Stromal cell of bone marrow (primary cell): Measurements from ENCODE around the gene P4HA1.
A peak's percentile ranks its signal among the peaks of the same experiment; 100 is the strongest.
"Not testable (repeated sequence)": the region's sequence is repeated elsewhere in the genome, so short reads cannot be mapped to it uniquely, and the experiment has no call there.

Source experiments
- DNase-seq: peaks from one replicate; pipeline ENCODE4 v3.0.0-alpha.2; 2012; ENCODE audit warnings: low read depth

Gene P4HA1

DNA sequence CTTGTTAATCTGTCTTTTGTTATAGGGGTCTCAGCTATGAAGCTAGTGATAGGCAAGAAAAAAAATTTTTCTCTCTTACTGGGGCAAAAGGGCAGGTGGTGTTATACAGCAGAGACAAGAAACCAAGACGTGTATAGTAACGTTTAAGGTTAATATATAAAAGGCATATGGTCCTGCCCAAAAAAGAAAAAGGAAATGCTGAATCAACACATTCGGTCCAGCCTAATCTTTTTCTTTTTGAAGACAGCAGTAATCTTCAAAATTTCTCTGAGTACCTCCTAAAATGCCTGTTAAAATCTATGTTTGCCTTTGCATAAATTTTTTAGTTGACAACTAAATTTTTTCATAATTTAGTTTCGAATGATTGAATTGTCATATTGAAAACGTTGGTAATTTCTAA is 54.5 kb downstream of the P4HA1 start:
- no peak for DNase-seq

GRCh38 chr10:73039635-73040034 is 57.0 kb downstream of the P4HA1 start:
- DNase-seq: peak; percentile 39

DNA sequence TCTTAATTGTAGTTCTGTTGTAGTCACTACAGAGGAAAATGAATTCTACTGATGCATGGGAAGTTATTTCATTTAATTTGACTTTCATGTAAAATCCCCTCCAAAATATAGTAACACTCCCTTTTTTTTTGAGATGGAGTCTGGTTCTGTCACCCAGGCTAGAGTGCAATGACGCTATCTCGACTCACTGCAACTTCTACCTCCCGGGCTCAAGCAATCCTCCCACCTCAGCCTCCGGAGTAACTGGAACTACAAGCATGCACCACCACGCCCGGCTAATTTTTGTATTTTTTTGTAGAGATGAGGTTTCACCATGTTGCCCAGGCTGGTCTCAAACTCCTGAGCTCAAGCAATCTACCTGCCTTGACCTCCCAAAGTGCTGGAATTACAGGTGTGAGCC is 60.4 kb downstream of the P4HA1 start:
- DNase-seq: not testable (repeated sequence)

DNA sequence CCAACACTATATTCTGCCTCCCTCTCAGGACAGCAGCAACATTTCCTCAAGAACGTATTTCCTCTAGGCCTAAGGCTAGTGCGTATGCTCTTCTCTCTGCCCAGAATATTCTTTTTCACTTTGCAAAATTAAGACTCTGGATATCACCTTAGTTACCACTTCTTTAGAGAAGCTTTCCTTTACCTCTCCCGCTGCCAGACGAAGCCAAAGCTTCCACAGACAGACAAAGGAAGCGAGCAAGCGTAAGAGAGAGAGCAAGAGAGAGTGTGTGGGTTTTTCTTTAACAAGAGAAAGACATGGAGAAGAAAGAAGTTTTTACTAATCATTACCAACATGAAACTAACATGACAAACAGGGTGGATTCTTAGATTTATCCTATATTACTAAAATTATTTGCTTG is 64.1 kb downstream of the P4HA1 start:
- no peak for DNase-seq

GRCh38 chr10:73026623-73027022 is 70.0 kb downstream of the P4HA1 start:
- DNase-seq: not testable (repeated sequence)

GRCh38 chr10:73023455-73024070 is 73.1 kb downstream of the P4HA1 start:
- not testable (repeated sequence) for DNase-seq

- not testable (repeated sequence) for DNase-seq
Measured at GRCh38 chr10:73022961-73023360, 73.7 kb downstream of the P4HA1 start.

DNA sequence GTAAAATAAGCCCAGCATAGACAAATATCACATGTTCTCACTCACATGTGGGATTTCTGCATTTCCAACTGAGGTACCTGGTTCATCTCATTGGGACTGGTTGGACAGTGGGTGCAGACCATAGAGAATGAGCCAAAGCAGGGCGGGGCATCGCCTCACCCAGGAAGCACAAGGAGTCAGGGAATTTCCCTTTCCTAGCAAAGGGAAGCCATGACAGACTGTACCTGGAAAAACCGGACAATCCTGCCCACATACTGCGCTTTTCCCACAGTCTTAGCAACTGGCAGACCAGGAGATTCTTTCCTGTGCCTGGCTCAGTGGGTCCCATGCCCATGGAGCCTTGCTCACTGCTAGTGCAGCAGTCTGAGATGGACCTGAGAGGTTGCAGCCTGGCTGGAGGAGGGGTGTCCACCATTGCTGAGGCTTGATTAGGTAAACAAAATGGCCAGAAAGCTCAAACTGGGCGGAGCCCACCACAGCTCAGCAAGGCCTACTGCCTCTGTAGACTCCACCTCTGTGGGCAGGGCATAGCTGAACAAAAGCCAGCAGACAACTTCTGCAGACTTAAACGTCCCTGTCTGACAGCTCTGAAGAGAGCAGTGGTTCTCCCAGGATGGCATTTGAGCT is 75.0 kb downstream of the P4HA1 start:
- not testable (repeated sequence) for DNase-seq

DNA sequence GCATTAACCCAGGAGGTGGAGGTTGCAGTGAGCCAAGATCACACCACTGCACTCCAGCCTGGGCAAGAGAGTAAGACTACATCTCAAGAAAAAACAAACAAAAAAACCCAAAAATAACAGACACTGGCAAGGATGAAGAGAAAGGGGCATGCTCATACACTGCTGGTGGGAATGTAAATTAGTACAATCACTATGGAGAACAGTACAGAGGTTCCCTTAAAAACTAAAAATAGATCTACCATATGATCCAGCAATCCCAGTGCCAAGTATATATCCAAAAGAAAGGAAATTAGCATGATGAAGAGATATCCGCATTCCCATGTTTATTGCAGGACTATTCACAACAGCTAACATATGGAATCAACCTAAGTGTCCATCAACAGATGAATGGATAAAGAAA is 75.6 kb downstream of the P4HA1 start:
- no peak for DNase-seq

GRCh38 chr10:73019100-73019499 is 77.6 kb downstream of the P4HA1 start:
- no peak for DNase-seq

GRCh38 chr10:73018632-73019031 is 78.0 kb downstream of the P4HA1 start:
- no peak for DNase-seq

DNA sequence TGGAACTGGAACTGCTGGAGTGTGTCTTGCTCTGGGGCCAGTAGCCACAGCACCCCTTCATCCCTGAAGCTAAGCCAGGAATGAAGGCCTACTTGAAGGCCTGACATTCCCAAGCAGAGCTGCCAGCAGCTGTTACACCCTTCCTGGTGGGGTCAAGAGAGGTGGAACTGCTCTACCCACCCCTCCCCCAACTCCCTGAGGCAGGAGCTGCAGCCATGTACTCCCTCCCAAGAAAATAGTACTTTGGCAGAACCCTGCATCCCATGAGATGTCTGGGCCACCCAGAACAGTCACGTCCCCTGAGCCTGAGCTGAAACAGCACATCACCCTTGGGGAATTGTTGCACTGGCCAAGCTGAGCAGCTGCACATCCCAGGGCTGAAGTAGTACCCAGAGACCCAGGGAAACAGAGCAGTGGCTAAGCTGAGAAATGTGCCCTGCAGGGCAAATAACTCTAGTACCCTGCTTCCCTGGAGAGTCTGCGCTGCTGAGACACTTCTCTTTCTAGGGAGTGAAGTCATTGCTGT is 78.6 kb downstream of the P4HA1 start:
- DNase-seq: no peak

- DNase-seq: no peak
Measured at GRCh38 chr10:73015779-73016178, 80.9 kb downstream of the P4HA1 start.

- DNase-seq: no peak
Measured at GRCh38 chr10:73003822-73004221, 92.8 kb downstream of the P4HA1 start.

DNA sequence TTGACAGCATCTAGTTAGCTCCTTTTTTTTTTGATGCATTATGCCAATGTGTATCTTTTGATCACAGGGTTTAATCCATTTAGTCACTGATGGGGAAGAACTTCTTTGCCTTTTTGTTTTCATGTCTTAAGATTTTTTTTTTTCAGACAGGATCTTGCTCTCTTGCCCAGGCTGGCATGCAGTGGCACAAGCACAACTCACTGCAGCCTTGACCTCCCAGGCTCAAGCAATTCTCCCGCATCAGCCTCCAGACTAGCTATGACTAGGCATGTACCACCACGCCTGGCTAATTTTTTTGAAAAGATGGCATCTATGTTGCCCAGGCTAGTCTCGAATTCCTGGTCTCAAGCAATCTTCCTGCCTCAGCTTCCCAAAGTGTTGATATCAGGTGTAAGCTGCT is 95.7 kb downstream of the P4HA1 start:
- DNase-seq: no peak

GRCh38 chr10:72997099-72997498 is 99.6 kb downstream of the P4HA1 start:
- DNase-seq: no peak

GRCh38 chr10:72995459-72995858 is 101.2 kb downstream of the P4HA1 start:
- DNase-seq: not testable (repeated sequence)

GRCh38 chr10:72989771-72990170 is 106.9 kb downstream of the P4HA1 start:
- DNase-seq: not testable (repeated sequence)

GRCh38 chr10:72984618-72985017 is 112.0 kb downstream of the P4HA1 start:
- not testable (repeated sequence) for DNase-seq

DNA sequence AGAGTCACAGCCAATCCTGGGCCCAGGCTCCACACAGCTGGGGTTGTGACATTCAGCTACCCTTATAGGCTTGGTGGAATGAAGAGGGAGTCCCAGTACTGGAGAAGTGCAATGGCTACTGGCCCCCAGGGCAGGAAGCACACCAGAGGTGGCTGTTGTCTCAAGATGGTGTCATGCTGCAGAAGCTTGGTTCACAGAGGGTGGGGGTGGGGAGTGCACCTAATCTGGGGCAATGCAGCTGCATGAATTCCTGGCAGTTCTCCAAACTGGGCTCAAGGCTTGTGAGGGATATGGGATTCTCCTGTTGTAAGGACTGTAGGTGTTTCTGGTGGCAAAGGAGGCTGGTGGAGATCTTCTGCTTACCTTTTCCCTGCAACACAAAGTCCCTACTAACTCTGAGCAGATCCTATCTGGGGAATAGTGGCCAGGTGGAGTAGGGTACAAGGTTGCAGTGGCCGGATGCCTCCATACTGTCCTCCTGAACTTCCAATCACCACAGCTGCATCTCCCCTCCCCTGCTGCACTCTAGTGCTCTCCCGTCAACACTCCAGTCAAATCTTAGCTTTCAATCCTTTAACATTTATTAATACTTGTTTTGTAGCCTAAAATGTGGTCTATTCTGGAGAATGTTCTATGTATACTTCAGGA is 114.7 kb downstream of the P4HA1 start:
- DNase-seq: no peak

DNA sequence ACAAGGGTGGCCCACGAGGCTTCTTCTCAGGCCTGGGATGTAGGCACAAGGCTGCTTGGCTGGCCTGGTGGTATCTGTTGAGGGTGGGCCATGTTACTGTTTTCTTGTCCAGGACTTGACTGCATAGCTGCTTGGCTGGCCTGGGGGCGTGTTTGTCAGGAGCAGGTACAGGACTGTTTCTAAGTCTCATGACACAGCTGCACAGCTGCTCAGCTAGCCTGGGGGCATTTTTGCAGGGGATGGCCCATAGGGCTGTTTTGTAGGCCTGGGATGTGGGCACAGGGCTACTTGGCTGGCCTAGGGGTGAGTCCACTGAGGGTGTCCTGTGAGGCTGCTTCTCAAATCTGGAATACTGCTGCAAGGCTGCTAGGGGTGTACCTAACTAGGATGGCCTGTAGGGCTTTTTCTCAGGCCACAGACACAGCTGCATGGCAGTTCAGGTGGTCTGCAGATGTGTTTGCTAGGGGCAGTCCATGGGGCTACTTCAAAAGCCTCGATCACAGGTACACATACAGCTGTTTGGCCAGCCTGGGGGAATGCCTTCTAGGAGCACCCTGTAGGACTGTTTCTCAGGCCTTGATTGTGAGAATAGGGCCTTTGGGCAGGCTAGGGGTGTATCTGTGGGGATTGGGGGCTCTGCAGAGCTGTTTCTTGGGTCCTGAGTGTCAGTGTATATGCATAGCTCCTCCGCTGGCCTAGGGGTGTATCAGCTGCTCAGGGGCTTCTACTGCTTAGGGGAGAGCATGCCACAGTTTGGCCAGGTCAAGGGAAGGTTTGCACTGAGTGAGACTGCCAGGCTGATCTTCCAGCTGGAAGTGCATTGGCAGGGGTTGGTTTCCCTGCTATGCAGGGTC is 115.4 kb downstream of the P4HA1 start:
- DNase-seq: no peak

DNA sequence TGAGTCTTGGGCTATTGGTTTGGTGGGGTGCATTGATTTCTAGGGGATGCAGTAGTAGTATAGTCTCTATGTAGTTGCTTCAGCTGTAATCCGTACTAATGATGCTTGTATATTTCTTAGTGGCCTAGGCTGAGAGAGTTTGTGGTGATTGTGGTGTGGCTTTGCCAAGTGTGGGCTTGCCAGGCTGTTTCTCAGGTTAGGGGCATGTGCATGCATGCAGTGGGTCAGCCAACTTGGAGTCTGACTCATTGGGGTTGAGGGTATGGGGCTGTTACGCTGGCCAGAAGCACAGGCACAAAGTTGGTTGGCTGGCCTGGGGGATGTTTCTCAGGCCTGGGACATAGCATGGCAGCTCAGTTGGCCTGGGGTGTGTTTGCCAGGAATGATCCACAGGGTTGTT is 116.3 kb downstream of the P4HA1 start:
- no peak for DNase-seq
